B cell (primary cell): Measurements from ENCODE around the gene CXCR2. TPM values are rescaled to one million over a fixed set of nuclear protein-coding genes. Genes with fewer than 3 reads are reported as not detected.

ENCODE experiments used
- ATAC-seq: fragments of 200-7000 bp; cut with Tn5 transposase; one replicate; pipeline ENCODE4 v1.10.0; 2021; ENCODE audit warnings: low read depth, mild to moderate bottlenecking, moderate number of reproducible peaks, moderate library complexity
- CTCF ChIA-PET: fragments of 350-600 bp; sonication (Branson Sonifier 250); formaldehyde crosslinking; loops from one replicate; lab custom pipeline; 2021; ENCODE audit warnings: antibody characterized with exemption, inconsistent platforms; lab: Charles Lee
- POLR2A ChIA-PET: fragments of 350-600 bp; sonication (Branson Sonifier 250); formaldehyde crosslinking; loops from one replicate; lab custom pipeline; 2021; ENCODE audit warnings: antibody characterized with exemption; lab: Charles Lee
- DNase-seq: peaks from one replicate; pipeline ENCODE4 v3.0.0; 2013
- H2AFZ ChIP-seq: 2 replicates; pipeline ENCODE4 v1.6.1; 2012; ENCODE audit warnings: mild to moderate bottlenecking, low read depth, low read length; ENCODE audit not compliant: insufficient read depth, poor library complexity, severe bottlenecking
- H3K27ac ChIP-seq, 2 donors: 1 replicate in 1 of 2; 2 replicates in 1 of 2; pipeline ENCODE4 v1.5.1; 2012 to 2013; ENCODE audit warnings: low read length in 2 of 2, mild to moderate bottlenecking in 2 of 2, moderate library complexity in 1 of 2
- H3K27me3 ChIP-seq, 4 experiments: fragments of 200-600 bp in 1 of 4; sonication (generic) in 1 of 4; replicated peaks in 1 of 4; 1 replicate in 2 of 4; 2 replicates in 2 of 4; pipeline versions ENCODE4 v1.6.1 to v1.7.0; 2013 to 2016; ENCODE audit warnings: low read length in 3 of 4, mild to moderate bottlenecking in 2 of 4, mixed read lengths in 1 of 4, moderate library complexity in 1 of 4; ENCODE audit not compliant: insufficient read depth in 4 of 4, control insufficient read depth in 3 of 4; ENCODE audit errors: control extremely low read depth in 1 of 4
- H3K36me3 ChIP-seq, 2 experiments: replicated peaks in 1 of 2; 1 replicate in 1 of 2; 2 replicates in 1 of 2; pipeline versions ENCODE4 v1.6.1 to v1.7.1; 2013; ENCODE audit warnings: low read length in 1 of 2; ENCODE audit not compliant: insufficient read depth in 2 of 2, control insufficient read depth in 1 of 2; ENCODE audit errors: control extremely low read depth in 1 of 2, extremely low read depth in 1 of 2
- H3K4me1 ChIP-seq, 2 donors: fragments of 200-600 bp in 1 of 2; sonication (generic) in 1 of 2; 1 replicate in 1 of 2; 2 replicates in 1 of 2; pipeline versions ENCODE4 v1.5.1 to v1.6.1; 2013 to 2017; ENCODE audit warnings: low read length in 2 of 2; ENCODE audit not compliant: control insufficient read depth in 2 of 2, insufficient read depth in 2 of 2
- H3K4me2 ChIP-seq: replicated peaks from 2 replicates; pipeline ENCODE3; 2012; ENCODE audit warnings: mild to moderate bottlenecking, low read depth, low read length; ENCODE audit not compliant: poor library complexity, severe bottlenecking
- H3K4me3 ChIP-seq, 5 experiments: fragments of 200-600 bp in 1 of 5; sonication (generic) in 1 of 5; 1 replicate in 3 of 5; 2 replicates in 2 of 5; pipeline versions ENCODE4 v1.5.1 to v1.7.0; 2011 to 2016; ENCODE audit warnings: low read length in 4 of 5, mild to moderate bottlenecking in 4 of 5, low read depth in 2 of 5, control low read depth in 1 of 5, moderate library complexity in 1 of 5; ENCODE audit not compliant: insufficient read depth in 1 of 5; ENCODE audit errors: control extremely low read depth in 1 of 5, extremely low read depth in 1 of 5
- H3K79me2 ChIP-seq: fragments of 200-600 bp; sonication (generic); one replicate; pipeline ENCODE4 v1.6.0; 2016; ENCODE audit warnings: low read length; ENCODE audit not compliant: control insufficient read depth, insufficient read depth
- H3K9ac ChIP-seq: fragments of 200-600 bp; sonication (generic); 2 replicates; pipeline ENCODE4 v1.6.1; 2017; ENCODE audit warnings: mild to moderate bottlenecking, low read length, moderate library complexity
- H3K9me3 ChIP-seq, 3 donors: one replicate each; pipeline versions ENCODE4 v1.6.1 to v1.7.1; 2013; ENCODE audit warnings: low read length in 2 of 3; ENCODE audit not compliant: control insufficient read depth in 2 of 3, insufficient read depth in 1 of 3; ENCODE audit errors: control extremely low read depth in 1 of 3
- H4K20me1 ChIP-seq: 2 replicates; pipeline ENCODE4 v1.6.0; 2012; ENCODE audit warnings: mild to moderate bottlenecking, low read length; ENCODE audit not compliant: insufficient read depth, control insufficient read depth, poor library complexity, severe bottlenecking
- H3K27ac Mint-ChIP-seq: one replicate; pipeline ENCODE4 v1.8.0; 2021; ENCODE audit warnings: mixed read lengths
- H3K27me3 Mint-ChIP-seq: one replicate; pipeline ENCODE4 v1.8.0; 2021; ENCODE audit warnings: mixed read lengths
- H3K4me1 Mint-ChIP-seq: one replicate; pipeline ENCODE4 v1.8.0; 2021; ENCODE audit warnings: mixed read lengths
- H3K4me3 Mint-ChIP-seq: one replicate; pipeline ENCODE4 v1.8.0; 2021; ENCODE audit warnings: mixed read lengths
- H3K9me3 Mint-ChIP-seq: one replicate; pipeline ENCODE4 v1.8.0; 2022; ENCODE audit warnings: mixed read lengths; ENCODE audit not compliant: insufficient read depth
- EZH2 ChIP-seq: IDR thresholded peaks from 2 replicates; pipeline ENCODE4 v1.6.1; 2012; ENCODE audit warnings: borderline replicate concordance, low read depth, mild to moderate bottlenecking, moderate library complexity, low read length; ENCODE audit not compliant: insufficient read depth, poor library complexity, severe bottlenecking
- WGBS: methylation state at CpG from one replicate; pipeline ENCODE4 v1.1.5; 2013; ENCODE audit warnings: missing lambda C conversion rate; ENCODE audit not compliant: insufficient coverage; 5-methylcytosine and 5-hydroxymethylcytosine counted together
- intact Hi-C: fragments of 100-400 bp; cut with micrococcal nuclease; formaldehyde crosslinking; loops from one replicate; pipeline ENCODE4 v1.10.0; 2022
- polyA plus RNA-seq: library from polyadenylated mRNA; depleted of rRNA; stranded (reverse); fragments of >200 nt; gene quantifications from 2 replicates; pipeline ENCODE4 v1.2.3, GENCODE V29; 2012
- total RNA-seq, 2 donors: library from RNA; stranded (reverse); fragments of 120-200 nt in 1 of 2; gene quantifications; 1 replicate in 1 of 2; 2 replicates in 1 of 2; pipeline versions ENCODE4 v1.2.3 to v1.2.4, GENCODE V29; 2013 to 2022
- TF ChIP-seq, protein P1 (sequence below): fragments of 200-600 bp; IDR thresholded peaks from one replicate; pipeline ENCODE4 v1.8.0; 2022; ENCODE audit warnings: antibody characterized with exemption, mild to moderate bottlenecking

The CXCR2 gene
- total and polyA plus RNA-seq, 2 donors (not counting 1 experiment from before 2014, with no cell fraction given): 0.03 TPM; not detected in 1

DNA sequence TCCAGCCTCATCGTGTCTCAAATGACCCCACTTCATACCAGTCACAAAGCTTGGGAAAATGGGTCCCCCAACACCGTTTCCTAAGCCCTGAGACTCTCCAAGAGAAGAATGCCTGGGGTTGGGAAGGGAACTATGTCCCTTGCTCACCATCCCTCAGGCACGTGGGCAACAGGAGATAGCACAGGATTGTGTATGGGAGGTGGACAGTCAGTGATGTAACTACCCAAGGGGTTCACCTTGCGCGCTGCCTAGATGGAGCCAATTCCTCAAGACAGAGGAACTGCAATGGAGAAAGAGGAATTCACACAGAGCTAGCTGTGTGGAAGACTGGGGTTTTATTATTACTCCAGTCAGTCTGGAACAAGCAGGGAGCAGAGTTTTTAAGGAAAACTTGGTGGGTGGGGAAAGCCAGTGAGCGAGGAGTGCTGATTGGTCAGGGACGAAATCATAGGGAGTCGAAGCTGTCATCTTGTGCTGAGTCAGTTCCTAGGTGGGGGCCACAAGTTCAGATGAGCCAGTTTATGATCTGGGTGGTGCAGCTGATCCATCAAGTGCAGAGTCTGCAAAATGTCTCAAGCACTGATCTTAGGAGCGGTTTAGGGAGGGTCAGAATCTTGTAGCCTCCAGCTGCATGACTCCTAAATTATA is 54.8 kb downstream of the CXCR2 start:
- CTCF ChIA-PET: no interaction called here
- no peaks in the 10 kb centered on the region for H3K4me1 Mint-ChIP-seq
- no peak for ATAC-seq
- POLR2A ChIA-PET: no interaction called here
- H3K9me3 Mint-ChIP-seq: no peaks in the 10 kb centered on the region
- no peak for TF ChIP-seq EZH2
- TF ChIP-seq, protein P1, sequence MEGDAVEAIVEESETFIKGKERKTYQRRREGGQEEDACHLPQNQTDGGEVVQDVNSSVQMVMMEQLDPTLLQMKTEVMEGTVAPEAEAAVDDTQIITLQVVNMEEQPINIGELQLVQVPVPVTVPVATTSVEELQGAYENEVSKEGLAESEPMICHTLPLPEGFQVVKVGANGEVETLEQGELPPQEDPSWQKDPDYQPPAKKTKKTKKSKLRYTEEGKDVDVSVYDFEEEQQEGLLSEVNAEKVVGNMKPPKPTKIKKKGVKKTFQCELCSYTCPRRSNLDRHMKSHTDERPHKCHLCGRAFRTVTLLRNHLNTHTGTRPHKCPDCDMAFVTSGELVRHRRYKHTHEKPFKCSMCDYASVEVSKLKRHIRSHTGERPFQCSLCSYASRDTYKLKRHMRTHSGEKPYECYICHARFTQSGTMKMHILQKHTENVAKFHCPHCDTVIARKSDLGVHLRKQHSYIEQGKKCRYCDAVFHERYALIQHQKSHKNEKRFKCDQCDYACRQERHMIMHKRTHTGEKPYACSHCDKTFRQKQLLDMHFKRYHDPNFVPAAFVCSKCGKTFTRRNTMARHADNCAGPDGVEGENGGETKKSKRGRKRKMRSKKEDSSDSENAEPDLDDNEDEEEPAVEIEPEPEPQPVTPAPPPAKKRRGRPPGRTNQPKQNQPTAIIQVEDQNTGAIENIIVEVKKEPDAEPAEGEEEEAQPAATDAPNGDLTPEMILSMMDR: no peak
- 70% methylated on average over 6 of the region's 9 CpGs for WGBS
- Histone ChIP-seq H3K9ac (no peak overlapping the region), H4K20me1 (no peaks in the 10 kb centered on the region), H3K36me3 (no peaks in the 10 kb centered on the region), H3K4me2 (no peak overlapping the region), H3K4me3 (no peak overlapping the region), H3K27ac (no peak overlapping the region), H3K79me2 (no peaks in the 10 kb centered on the region), H3K4me1 (no peaks in the 10 kb centered on the region), H3K9me3 (no peaks in the 10 kb centered on the region), H3K27me3 (peaks cover 0 to 8% (median 2%) of the 10 kb centered on the region in 4 experiments), H2AFZ (no peak overlapping the region)
- H3K4me3 Mint-ChIP-seq: no peak overlapping the region
- H3K27ac Mint-ChIP-seq: no peak overlapping the region
- DNase-seq: no peak
- intact Hi-C loops: no loop called here
- peaks cover 17% of the 10 kb centered on the region for H3K27me3 Mint-ChIP-seq

DNA sequence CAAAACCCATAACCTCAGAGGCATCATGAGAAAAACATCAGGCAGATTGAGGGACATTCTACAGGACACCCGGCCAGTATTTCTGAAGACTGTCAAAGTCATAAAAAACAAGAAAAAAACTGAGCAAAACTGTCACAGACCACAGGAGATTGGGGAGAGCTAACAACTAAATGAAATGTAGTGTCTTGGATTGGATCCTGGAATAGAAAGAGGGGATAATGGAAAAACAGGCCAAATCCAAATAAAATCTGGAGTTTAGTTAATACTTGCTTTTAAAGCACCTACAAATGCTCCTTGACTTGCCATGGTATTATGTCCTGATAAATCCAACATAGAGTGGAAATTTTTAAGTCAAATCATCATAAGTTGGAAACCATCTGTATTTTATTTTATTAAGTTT is 58.5 kb downstream of the CXCR2 start:
- Histone ChIP-seq H3K27me3 (peaks cover 0 to 8% (median 2%) of the 10 kb centered on the region in 4 experiments), H3K4me3 (no peak overlapping the region), H3K4me1 (peaks cover 2 to 7% of the 10 kb centered on the region in 2 donors), H3K9ac (no peak overlapping the region), H3K79me2 (no peaks in the 10 kb centered on the region), H3K36me3 (no peaks in the 10 kb centered on the region), H3K4me2 (no peak overlapping the region), H4K20me1 (no peaks in the 10 kb centered on the region), H3K27ac (no peak overlapping the region), H3K9me3 (no peaks in the 10 kb centered on the region), H2AFZ (no peak overlapping the region)
- peaks cover 9% of the 10 kb centered on the region for H3K27me3 Mint-ChIP-seq
- CTCF ChIA-PET: interaction anchor here (1.0 to 2.2 kb wide), 4 partner anchors 36 to 212 kb away, joined by 3 to 9 read pairs (median 4); partner anchors contain the start of gene CATIP
- POLR2A ChIA-PET: no interaction called here
- H3K27ac Mint-ChIP-seq: no peak overlapping the region
- no peak overlapping the region for H3K4me3 Mint-ChIP-seq
- ATAC-seq (no peak), DNase-seq (no peak)
- intact Hi-C loops: no loop called here
- peaks cover 6% of the 10 kb centered on the region for H3K4me1 Mint-ChIP-seq
- no peaks in the 10 kb centered on the region for H3K9me3 Mint-ChIP-seq
- TF ChIP-seq, protein P1: no peak
- no peak for TF ChIP-seq EZH2
- 100% methylated on average over 1 of the region's 1 CpG for WGBS
